Central memory CD4-positive, alpha-beta T cell (primary cell): ENCODE results near the gene BRD4.
"Not testable (repeated sequence)": the region's sequence is repeated elsewhere in the genome, so short reads cannot be mapped to it uniquely, and the experiment has no call there.

Experiments used
- DNase-seq: peaks from one replicate; pipeline ENCODE4 v3.0.0; 2022
- total RNA-seq, 3 experiments: gene quantifications; one replicate each; lab custom pipeline; 2026; lab: John Stamatoyannopoulos, UW

The BRD4 gene
- 65.0 to 80.3 (median 70.7) reads per million in 3 experiments for total RNA-seq

GRCh38 chr19:15332311-15332996 lies at the start of gene BRD4:
TSS of gene BRD4 (minus strand) at chr19:15332539. CDS start at chr19:15273099, 59,440 bp downstream.
- DNase-seq: peak; percentile 77

- no peak for DNase-seq
Measured at GRCh38 chr19:15381864-15382263, 49.5 kb upstream of the BRD4 start.

GRCh38 chr19:15381429-15381828 lies 49.1 kb upstream of the BRD4 start:
- DNase-seq: no peak

- no peak for DNase-seq
Measured at GRCh38 chr19:15379999-15380647, 47.8 kb upstream of the BRD4 start.

- peak; percentile 98 for DNase-seq
Measured at GRCh38 chr19:15379083-15379998, 47.0 kb upstream of the BRD4 start, which contains the start of gene AKAP8. TSS of gene AKAP8 (minus strand) at chr19:15379787. CDS start at chr19:15379731, 56 bp downstream.

- DNase-seq: peak; percentile 34
Measured at GRCh38 chr19:15378534-15379082, 46.3 kb upstream of the BRD4 start.

GRCh38 chr19:15374796-15375440 lies 42.6 kb upstream of the BRD4 start:
- DNase-seq: no peak

- DNase-seq: no peak
Measured at GRCh38 chr19:15374105-15374651, 41.8 kb upstream of the BRD4 start.

- DNase-seq: no peak
Measured at GRCh38 chr19:15373644-15374043, 41.3 kb upstream of the BRD4 start.

- no peak for DNase-seq
Measured at GRCh38 chr19:15372891-15373301, 40.6 kb upstream of the BRD4 start.

- no peak for DNase-seq
Measured at GRCh38 chr19:15372470-15372869, 40.1 kb upstream of the BRD4 start.

- no peak for DNase-seq
Measured at GRCh38 chr19:15371786-15372380, 39.5 kb upstream of the BRD4 start.

GRCh38 chr19:15371119-15371518 lies 38.8 kb upstream of the BRD4 start:
- DNase-seq: no peak

- DNase-seq: no peak
Measured at GRCh38 chr19:15369594-15369891, 37.2 kb upstream of the BRD4 start.

- DNase-seq: no peak
Measured at GRCh38 chr19:15368798-15369593, 36.7 kb upstream of the BRD4 start.

- no peak for DNase-seq
Measured at GRCh38 chr19:15368051-15368632, 35.8 kb upstream of the BRD4 start.

GRCh38 chr19:15367439-15367838 lies 35.1 kb upstream of the BRD4 start:
- no peak for DNase-seq

- DNase-seq: no peak
Measured at GRCh38 chr19:15365264-15365663, 32.9 kb upstream of the BRD4 start.

GRCh38 chr19:15363791-15364190 lies 31.5 kb upstream of the BRD4 start:
- not testable (repeated sequence) for DNase-seq

GRCh38 chr19:15363048-15363447 lies 30.7 kb upstream of the BRD4 start:
- DNase-seq: not testable (repeated sequence)
